Stimulated activated memory B cell treated with anti-CD40 and anti-IgM and Interleukin-4, amounts not matched to agents 10 μg/mL and 1 μg/mL and 100 μg/mL, for 72 hours (primary cell): ENCODE data around the gene SYT6.

Source experiments
- ATAC-seq: fragments of 150-1000 bp; cut with Tn5 transposase; 2 replicates; pipeline ENCODE4 v1.10.0; 2021
- H3K27ac Mint-ChIP-seq: one replicate; pipeline ENCODE4 v1.8.0; 2022; ENCODE audit warnings: mild to moderate bottlenecking, mixed read lengths
- H3K27me3 Mint-ChIP-seq: one replicate; pipeline ENCODE4 v1.8.0; 2022; ENCODE audit warnings: mixed read lengths
- H3K36me3 Mint-ChIP-seq: one replicate; pipeline ENCODE4 v1.8.0; 2022; ENCODE audit warnings: mixed read lengths
- H3K4me1 Mint-ChIP-seq: one replicate; pipeline ENCODE4 v1.8.0; 2022; ENCODE audit warnings: mixed read lengths
- H3K4me3 Mint-ChIP-seq: one replicate; pipeline ENCODE4 v1.8.0; 2022; ENCODE audit warnings: mild to moderate bottlenecking, moderate library complexity, mixed read lengths
- H3K9me3 Mint-ChIP-seq: one replicate; pipeline ENCODE4 v1.8.0; 2022; ENCODE audit warnings: mixed read lengths

The SYT6 gene

GRCh38 chr1:114093624-114094362 lies 59.9 kb downstream of the SYT6 start:
- Mint-ChIP-seq H3K4me1 (no peaks in the 10 kb centered on the region), H3K27ac (no peak overlapping the region), H3K9me3 (no peaks in the 10 kb centered on the region), H3K36me3 (no peaks in the 10 kb centered on the region), H3K27me3 (peaks cover 31% of the 10 kb centered on the region), H3K4me3 (no peak overlapping the region)
- ATAC-seq = no peak

DNA sequence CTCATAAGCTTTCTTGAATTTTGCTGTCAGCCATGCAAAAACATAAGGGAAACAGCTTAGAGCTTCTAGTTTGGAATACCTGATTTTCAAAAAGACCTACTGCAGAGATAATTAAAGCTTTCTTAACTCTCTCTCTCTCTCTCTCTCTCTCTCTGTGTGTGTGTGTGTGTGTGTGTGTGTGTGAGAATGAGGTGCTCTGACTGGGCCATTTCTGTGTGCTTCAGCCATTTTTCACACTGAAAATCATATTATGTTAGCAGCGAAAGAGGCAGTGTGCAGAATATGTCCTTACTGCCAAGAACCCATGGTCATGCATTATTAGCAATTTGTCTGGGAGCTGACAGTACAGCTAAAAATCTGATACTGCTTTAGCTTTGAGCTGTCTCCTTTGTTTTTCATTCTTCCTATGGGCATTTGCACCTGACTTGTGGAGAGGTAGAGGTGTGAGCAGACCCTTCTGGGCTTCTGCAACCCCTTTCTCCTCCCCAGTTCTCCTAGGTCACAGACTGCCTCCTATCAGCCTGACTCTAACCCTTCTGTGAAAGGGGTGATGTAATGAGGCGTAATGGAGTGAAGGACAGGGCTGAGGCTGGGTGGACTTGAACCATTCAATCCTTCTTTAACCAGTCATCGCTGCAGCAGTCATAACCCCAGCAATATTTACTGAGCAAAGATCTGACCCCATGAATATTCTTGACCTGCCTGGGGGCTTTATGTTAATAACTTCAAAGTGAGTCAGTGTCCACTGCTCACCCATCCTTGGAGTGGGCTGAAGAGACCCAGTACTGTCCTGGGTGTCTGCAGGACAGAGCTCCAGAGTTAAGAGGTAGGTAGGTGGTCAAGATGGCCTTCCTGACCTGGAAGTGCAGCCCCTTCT lies 61.2 kb downstream of the SYT6 start:
- no peaks in the 10 kb centered on the region for H3K4me1 Mint-ChIP-seq
- no peak for ATAC-seq
- no peaks in the 10 kb centered on the region for H3K9me3 Mint-ChIP-seq
- H3K4me3 Mint-ChIP-seq = no peak overlapping the region
- no peaks in the 10 kb centered on the region for H3K36me3 Mint-ChIP-seq
- H3K27me3 Mint-ChIP-seq = peaks cover 23% of the 10 kb centered on the region
- H3K27ac Mint-ChIP-seq = no peak overlapping the region

GRCh38 chr1:114091711-114092110 lies 62.0 kb downstream of the SYT6 start:
- Mint-ChIP-seq H3K27ac (no peak overlapping the region), H3K4me3 (no peak overlapping the region), H3K27me3 (peaks cover 23% of the 10 kb centered on the region), H3K4me1 (no peaks in the 10 kb centered on the region), H3K36me3 (no peaks in the 10 kb centered on the region), H3K9me3 (no peaks in the 10 kb centered on the region)
- no peak for ATAC-seq

- no peaks in the 10 kb centered on the region for H3K36me3 Mint-ChIP-seq
- no peak overlapping the region for H3K4me3 Mint-ChIP-seq
- no peak for ATAC-seq
- H3K4me1 Mint-ChIP-seq = no peaks in the 10 kb centered on the region
- H3K27ac Mint-ChIP-seq = no peak overlapping the region
- no peaks in the 10 kb centered on the region for H3K9me3 Mint-ChIP-seq
- H3K27me3 Mint-ChIP-seq = peaks cover 23% of the 10 kb centered on the region
Measured at GRCh38 chr1:114090738-114091505, 62.7 kb downstream of the SYT6 start.

DNA sequence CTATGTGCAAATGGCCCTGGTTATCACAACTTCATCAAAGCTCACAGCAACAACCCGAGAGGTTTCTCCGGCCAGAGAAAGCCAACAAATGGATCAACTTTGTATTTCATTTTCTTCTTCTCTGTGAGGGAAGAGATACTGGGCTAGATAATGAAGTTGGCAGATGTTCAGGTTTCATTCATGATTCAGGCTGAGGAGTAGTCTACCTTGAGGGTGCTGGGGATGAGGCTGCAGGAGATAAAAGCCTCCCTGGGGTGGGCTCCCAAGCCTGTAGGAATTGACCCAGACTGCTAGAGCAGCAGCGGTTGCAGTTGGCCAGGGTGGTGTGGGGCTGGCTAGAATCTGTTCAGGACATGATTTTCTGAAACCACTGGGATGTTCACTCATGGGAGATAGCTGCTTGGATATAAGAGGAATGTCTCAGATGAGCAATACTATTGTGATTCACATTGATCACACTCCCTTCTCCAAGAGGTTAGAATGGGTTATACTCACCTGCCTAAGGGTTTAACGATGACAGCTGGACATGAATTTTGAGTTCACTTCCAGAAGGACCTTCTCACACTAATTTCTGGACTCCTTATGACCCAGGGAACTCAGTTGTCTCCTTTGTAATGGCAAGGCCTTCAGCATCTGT lies 64.0 kb downstream of the SYT6 start:
- H3K4me3 Mint-ChIP-seq = no peak overlapping the region
- no peaks in the 10 kb centered on the region for H3K9me3 Mint-ChIP-seq
- ATAC-seq = no peak
- H3K36me3 Mint-ChIP-seq = no peaks in the 10 kb centered on the region
- no peak overlapping the region for H3K27ac Mint-ChIP-seq
- H3K27me3 Mint-ChIP-seq = peaks cover 15% of the 10 kb centered on the region
- H3K4me1 Mint-ChIP-seq = no peaks in the 10 kb centered on the region

DNA sequence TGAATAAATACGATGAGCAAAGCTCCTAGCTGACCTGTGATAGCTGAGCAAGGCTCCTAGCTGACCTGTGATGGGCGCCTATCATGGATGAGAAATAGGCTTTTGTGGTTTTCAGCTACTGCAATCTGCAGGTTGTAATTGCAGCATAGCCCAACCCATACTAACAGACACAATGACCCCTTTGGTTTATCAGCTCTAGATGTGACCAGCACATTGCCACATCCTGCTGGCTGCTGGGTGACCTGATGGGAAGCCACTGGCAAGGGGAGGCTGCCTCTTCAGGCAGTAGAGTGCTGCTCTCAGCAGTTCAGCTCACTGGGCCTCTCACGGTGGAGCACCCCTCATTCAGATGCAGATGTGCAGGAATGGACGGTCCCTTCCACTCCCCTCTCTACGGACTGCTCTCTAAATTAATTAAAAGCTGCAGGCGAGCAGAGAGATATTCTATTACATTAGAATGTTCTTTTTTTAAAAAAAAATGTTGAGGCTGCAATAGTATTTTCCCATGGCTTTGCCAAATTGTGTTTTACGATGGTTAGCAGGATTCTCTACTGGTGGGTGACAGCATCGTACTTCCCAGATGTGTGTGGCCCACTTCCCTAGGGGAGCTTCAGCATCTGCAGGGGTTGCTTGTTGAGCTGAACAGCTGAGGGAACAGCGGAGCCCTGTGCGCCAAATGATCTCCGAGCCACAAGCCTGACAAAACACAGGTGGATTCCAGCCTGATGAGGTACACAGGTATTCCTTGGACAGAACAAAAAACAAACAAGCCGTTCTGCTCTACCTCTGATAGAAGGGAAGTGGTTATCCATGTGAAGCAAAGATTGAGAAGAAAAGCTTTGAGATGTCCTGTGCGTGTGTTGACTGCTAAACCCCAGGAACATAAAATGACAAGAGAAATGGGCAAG lies 65.0 kb downstream of the SYT6 start:
- H3K9me3 Mint-ChIP-seq = peaks cover 4% of the 10 kb centered on the region
- H3K27me3 Mint-ChIP-seq = peaks cover 13% of the 10 kb centered on the region
- no peak for ATAC-seq
- no peak overlapping the region for H3K27ac Mint-ChIP-seq
- no peak overlapping the region for H3K4me3 Mint-ChIP-seq
- no peaks in the 10 kb centered on the region for H3K4me1 Mint-ChIP-seq
- no peaks in the 10 kb centered on the region for H3K36me3 Mint-ChIP-seq

- Mint-ChIP-seq H3K36me3 (no peaks in the 10 kb centered on the region), H3K27ac (no peak overlapping the region), H3K9me3 (peaks cover 4% of the 10 kb centered on the region), H3K27me3 (peaks cover 13% of the 10 kb centered on the region), H3K4me3 (no peak overlapping the region), H3K4me1 (no peaks in the 10 kb centered on the region)
- ATAC-seq = no peak
Measured at GRCh38 chr1:114087495-114087894, 66.2 kb downstream of the SYT6 start.

GRCh38 chr1:114086601-114087368 lies 66.9 kb downstream of the SYT6 start:
- H3K27me3 Mint-ChIP-seq = peaks cover 13% of the 10 kb centered on the region
- no peak overlapping the region for H3K4me3 Mint-ChIP-seq
- no peak for ATAC-seq
- no peak overlapping the region for H3K27ac Mint-ChIP-seq
- H3K9me3 Mint-ChIP-seq = peaks cover 4% of the 10 kb centered on the region
- no peaks in the 10 kb centered on the region for H3K36me3 Mint-ChIP-seq
- no peaks in the 10 kb centered on the region for H3K4me1 Mint-ChIP-seq

DNA sequence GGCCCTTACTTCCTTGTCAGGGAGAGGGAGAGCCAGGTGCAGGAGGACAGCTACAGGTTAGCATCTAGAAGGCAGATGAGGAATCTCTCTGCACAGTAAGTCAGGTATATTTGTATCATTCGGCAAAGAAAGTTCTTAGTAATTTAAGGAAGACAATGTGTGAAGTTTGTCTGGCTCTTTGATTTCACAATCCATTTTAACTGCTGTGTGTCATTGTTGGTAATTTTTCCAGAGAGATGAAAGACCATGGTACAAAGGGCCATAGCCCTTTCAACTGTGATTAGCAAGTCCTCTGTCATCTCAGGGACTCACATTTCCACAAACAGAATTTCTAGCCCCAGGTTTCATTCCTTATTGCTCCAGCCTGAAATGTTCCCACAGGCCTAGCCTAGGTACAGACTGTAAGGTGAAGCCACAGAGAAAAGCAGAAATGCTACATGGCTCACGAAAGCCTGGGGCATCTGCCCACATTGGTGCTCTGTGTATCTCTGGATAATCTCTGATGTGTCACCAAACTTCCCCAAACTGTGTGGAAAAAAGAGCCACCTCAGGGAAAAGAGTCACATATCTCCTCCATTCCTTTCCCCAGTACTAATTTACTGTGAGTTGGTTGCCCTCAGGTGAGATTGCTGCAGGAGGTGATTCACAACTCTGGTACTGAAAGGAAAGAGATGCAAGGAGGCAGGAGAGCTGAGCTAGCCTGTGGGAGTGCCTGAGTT lies 70.6 kb downstream of the SYT6 start:
- peaks cover 22% of the 10 kb centered on the region for H3K27me3 Mint-ChIP-seq
- H3K9me3 Mint-ChIP-seq = peaks cover 4% of the 10 kb centered on the region
- H3K4me1 Mint-ChIP-seq = no peaks in the 10 kb centered on the region
- no peak for ATAC-seq
- no peak overlapping the region for H3K4me3 Mint-ChIP-seq
- H3K36me3 Mint-ChIP-seq = no peaks in the 10 kb centered on the region
- no peak overlapping the region for H3K27ac Mint-ChIP-seq

DNA sequence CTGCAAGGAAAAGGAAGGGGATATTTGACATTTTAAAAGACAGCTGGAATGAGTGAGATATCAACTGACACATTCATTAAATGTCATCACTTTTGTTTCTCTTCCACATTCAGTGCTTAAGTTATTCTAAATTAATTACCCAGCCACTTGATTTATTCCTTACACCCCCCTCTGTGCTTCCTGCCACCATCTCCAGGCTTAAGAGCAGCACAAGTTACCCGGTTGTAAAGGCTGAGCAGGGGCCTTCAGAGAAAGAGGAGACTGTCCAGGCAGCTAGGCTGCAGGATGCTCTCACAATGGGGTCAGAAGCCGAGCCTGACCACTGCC lies 71.4 kb downstream of the SYT6 start:
- H3K4me1 Mint-ChIP-seq = no peaks in the 10 kb centered on the region
- H3K27ac Mint-ChIP-seq = no peak overlapping the region
- H3K9me3 Mint-ChIP-seq = peaks cover 4% of the 10 kb centered on the region
- H3K36me3 Mint-ChIP-seq = no peaks in the 10 kb centered on the region
- no peak overlapping the region for H3K4me3 Mint-ChIP-seq
- no peak for ATAC-seq
- peaks cover 30% of the 10 kb centered on the region for H3K27me3 Mint-ChIP-seq

DNA sequence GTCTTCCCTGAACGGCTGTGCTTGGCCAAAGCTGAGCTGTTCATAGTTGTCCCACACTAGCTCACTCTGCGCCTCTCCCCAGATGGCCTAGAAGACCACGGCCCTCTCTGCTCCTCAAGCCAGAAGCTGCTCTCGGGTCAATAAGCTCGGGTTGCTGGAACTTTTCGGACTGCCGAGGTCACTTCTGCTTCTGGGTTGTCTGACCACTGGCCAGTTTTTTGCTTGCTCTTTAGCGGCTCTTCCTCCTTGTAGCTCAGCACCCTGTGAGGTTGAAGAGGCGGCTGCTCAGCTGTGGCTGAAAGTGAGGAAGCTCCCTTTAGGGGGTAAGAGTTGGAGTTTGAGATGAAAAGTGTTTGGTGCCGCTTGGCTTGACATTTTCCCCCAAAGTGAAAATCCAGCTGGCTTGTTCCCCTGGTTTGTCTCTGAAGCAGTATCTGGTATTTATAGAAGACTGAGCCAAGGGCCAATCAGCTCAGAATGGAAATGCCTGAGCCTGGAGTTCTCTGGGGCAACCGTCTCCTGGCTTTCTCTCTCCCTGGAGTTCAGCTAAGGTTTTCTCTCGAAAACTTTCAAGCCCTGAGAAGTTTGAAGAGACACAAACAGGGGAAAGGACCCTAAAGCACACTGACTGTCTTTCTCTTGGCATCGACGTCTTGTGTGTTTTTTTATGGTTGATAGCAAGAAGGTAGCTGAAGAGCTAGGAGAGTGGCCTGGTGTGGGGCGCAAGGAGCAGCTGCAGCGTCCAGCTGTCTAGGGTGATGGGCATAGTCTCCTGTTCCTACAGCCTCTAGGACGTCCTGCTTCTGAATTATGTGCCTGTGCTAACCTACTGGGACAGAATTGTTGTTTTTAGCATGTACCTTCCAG lies 72.0 kb downstream of the SYT6 start:
- H3K36me3 Mint-ChIP-seq = no peaks in the 10 kb centered on the region
- H3K9me3 Mint-ChIP-seq = peaks cover 4% of the 10 kb centered on the region
- peaks cover 30% of the 10 kb centered on the region for H3K27me3 Mint-ChIP-seq
- no peak overlapping the region for H3K27ac Mint-ChIP-seq
- no peaks in the 10 kb centered on the region for H3K4me1 Mint-ChIP-seq
- no peak overlapping the region for H3K4me3 Mint-ChIP-seq
- no peak for ATAC-seq

DNA sequence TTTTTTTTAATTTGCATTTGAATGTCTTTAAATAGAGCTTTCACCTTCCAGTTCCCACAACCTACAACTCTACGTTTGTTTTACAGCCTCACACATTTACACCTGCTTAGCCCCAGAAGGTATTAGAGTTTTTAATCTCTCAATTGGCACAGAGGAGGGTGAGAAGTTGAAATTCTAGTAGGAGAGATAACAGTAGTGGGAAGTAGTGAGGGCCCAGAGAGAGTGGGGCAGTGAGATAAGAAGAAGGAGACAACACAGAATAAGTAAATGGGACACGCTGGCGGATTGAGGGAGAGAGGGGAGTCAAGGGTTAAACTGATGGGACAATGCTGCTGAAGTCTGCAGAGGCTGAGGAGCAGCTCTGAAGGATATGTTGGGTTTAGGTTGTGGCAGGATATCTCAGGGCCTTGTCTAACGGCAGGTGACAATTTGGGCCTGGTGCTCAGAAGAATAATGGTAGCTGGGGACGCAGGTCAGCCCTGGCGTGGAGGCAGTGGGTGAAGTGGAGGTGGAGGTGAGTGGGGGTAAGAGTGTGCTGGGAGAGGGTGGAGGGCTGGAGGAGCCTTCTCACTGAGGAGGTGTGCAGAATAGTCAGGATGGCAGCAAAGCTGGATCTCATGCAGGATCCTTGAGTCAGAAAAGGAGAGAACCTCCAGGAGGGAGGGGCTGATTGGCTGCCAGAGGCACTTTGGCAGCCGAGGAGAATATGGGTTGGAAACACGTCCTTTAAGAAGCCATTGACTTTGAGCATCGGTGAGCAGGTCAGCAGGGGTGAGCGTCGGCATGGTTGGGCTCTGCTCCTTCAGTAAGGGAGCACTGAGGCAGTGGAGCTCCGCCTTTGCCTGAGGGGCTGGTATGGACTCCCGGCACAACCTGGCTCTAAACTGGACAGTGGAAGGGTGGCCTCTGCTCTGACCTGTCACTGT lies 72.9 kb downstream of the SYT6 start:
- no peak for ATAC-seq
- H3K4me3 Mint-ChIP-seq = no peak overlapping the region
- peaks cover 4% of the 10 kb centered on the region for H3K9me3 Mint-ChIP-seq
- peaks cover 30% of the 10 kb centered on the region for H3K27me3 Mint-ChIP-seq
- no peaks in the 10 kb centered on the region for H3K36me3 Mint-ChIP-seq
- no peak overlapping the region for H3K27ac Mint-ChIP-seq
- H3K4me1 Mint-ChIP-seq = peaks cover 4% of the 10 kb centered on the region
